Measurements from ENCODE around the gene CCDC122.
A peak's percentile ranks its signal among the peaks of the same experiment; 100 is the strongest.

Gene CCDC122

DNA sequence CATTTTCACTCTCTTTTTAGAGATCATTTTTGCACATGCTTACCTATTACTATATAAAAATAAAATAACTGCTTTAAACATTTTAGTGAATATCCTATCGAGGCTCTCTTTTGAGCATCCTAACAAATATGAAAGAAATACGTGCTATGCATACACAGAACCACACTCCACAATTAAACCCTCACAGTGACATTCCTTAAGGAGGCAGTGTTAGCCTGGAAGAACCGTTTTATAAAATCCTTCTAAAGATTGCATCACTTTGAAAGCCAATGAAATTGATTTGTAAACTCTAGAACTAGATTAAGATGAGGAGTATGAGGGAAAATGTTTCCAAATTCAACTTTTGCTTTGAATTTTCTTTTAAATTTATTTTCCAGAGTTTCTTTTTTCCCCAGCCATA, 81.7 kb downstream of the CCDC122 start:
- no peak overlapping the region for H3K4me3 ChIP-seq (ENCODE audit: low read depth, low read length)
- DNase-seq (ENCODE audit: low read depth), result peak; percentile 47
- TF ChIP-seq CTCF (conservative IDR thresholded peaks at IDR 0.05; ENCODE audit: low read depth, low read length), result no peak

- H3K4me3 ChIP-seq (ENCODE audit: low read depth, low read length), result no peak overlapping the region
- TF ChIP-seq CTCF (conservative IDR thresholded peaks at IDR 0.05; ENCODE audit: low read depth, low read length), result no peak
- no peak for DNase-seq (ENCODE audit: low read depth)
Observed at GRCh38 chr13:43797159-43797558, 82.4 kb downstream of the CCDC122 start.

- no peak overlapping the region for H3K4me3 ChIP-seq (ENCODE audit: low read depth, low read length)
- TF ChIP-seq CTCF (conservative IDR thresholded peaks at IDR 0.05; ENCODE audit: low read depth, low read length), result no peak
- DNase-seq (ENCODE audit: low read depth), result no peak
Observed at GRCh38 chr13:43794416-43794815, 85.1 kb downstream of the CCDC122 start.

DNA sequence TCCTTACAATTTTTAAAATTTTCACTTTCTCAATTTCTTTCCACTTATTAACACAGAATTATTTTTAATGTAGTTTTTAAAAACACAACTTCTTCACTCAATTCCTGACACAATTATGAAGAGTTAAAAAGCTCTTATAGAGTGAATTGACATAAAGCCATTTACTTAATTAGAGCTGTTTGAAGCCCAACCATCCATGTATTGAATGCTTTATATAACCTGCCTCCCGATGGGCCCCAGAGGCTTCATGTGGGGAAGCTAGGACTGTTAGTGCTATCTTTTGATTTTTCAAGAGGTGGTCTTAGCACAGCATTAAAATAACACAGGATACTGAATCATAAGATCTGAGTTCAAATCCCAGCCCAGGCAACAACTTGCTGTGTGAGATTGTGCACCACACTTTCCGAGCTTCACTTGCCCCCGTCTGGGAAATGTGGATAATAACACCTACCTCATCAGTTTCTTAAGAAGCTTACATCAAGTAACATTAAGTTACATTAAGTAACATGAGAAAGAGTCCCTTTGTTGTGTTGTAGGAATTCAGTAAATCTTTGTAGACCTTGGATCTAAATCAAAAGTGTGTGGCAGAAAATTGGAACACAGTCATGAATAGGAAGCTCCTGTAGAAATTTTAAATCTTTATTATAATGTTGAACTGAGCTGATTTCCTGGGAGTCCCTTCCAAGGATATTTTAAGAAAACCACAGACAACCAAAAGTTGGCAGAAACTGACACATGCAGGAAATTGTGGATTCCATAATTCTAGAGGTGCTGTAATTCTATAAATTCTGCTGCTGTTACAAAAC, 87.3 kb downstream of the CCDC122 start:
- DNase-seq (ENCODE audit: low read depth), result peak; percentile 33
- H3K4me3 ChIP-seq (ENCODE audit: low read depth, low read length), result no peak overlapping the region
- peak; percentile 4 for TF ChIP-seq CTCF (conservative IDR thresholded peaks at IDR 0.05; ENCODE audit: low read depth, low read length)

DNA sequence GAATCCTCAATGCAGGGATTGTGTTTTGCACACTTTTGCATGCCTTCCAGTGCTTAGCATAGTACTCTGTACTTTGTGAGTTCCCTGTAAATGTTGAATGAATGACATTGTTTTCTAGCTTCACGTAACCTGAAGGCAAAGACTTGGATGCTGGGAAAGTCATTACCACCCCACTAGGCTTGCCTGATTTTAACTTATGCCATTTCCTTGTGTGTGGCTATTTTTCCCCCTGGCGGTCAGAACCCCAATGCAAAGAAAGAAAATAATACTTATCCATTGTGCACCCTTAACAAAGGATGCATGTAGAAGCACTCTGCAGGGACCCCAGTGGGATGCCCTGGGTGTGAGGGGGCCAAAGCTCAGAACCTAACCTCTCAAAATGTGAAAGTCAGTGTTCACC, 91.5 kb downstream of the CCDC122 start:
- peak; percentile 78 for DNase-seq (ENCODE audit: low read depth)
- peak; percentile 75 for TF ChIP-seq CTCF (conservative IDR thresholded peaks at IDR 0.05; ENCODE audit: low read depth, low read length)
- no peak overlapping the region for H3K4me3 ChIP-seq (ENCODE audit: low read depth, low read length)

- DNase-seq (ENCODE audit: low read depth), result peak; percentile 13
- TF ChIP-seq CTCF (conservative IDR thresholded peaks at IDR 0.05; ENCODE audit: low read depth, low read length), result no peak
- peak overlapping the region; percentile 65 for H3K4me3 ChIP-seq (ENCODE audit: low read depth, low read length)
Observed at GRCh38 chr13:43787518-43787891, 92.0 kb downstream of the CCDC122 start.

Measured in choroid plexus epithelial cell (primary cell).